Measurements from ENCODE around the gene IRF7. TPM values are rescaled to one million over a fixed set of nuclear protein-coding genes. Genes with fewer than 3 reads are reported as not detected.
A peak's percentile ranks its signal among the peaks of the same experiment; 100 is the strongest.

IRF7 gene
- total RNA-seq, 1 experiment from 2014 or later: 1.1 TPM

DNA sequence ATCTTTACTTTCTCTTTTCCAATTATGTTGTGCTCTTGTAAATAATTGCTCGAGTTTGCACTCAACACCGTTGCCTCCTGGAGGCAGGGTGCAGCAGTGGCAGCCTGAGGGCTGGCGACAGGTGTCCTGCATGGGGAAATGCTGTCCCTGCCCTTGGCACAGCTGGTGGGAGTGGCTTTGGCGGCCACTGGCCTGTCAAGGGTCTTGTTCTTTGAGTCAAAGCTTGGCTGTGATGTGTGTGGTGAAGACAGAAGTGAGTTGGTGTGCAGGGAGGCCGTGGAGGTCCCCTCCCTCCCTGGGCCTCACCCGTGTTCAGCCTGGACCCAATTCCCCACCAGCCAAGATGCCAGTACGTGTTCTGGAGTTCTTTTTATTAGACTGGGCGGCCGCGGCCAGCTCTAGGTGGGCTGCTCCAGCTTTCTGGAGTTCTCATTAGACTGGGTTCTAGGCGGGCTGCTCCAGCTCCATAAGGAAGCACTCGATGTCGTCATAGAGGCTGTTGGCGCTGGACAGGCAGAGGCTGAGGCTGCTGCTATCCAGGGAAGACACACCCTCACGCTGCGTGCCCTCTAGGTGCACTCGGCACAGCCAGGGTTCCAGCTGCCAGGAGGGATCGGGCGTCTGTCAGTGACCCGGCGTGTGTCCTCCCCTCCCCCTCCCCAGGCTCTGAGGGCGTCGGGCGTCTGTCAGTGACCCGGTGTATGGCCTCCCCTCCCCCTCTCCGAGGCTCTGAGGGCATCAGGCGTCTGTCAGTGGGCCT, 3.4 kb downstream of the IRF7 start:
- in situ Hi-C loops (cut with HindIII; ENCODE audit: low sequenced_read_pairs): no loop called here

DNA sequence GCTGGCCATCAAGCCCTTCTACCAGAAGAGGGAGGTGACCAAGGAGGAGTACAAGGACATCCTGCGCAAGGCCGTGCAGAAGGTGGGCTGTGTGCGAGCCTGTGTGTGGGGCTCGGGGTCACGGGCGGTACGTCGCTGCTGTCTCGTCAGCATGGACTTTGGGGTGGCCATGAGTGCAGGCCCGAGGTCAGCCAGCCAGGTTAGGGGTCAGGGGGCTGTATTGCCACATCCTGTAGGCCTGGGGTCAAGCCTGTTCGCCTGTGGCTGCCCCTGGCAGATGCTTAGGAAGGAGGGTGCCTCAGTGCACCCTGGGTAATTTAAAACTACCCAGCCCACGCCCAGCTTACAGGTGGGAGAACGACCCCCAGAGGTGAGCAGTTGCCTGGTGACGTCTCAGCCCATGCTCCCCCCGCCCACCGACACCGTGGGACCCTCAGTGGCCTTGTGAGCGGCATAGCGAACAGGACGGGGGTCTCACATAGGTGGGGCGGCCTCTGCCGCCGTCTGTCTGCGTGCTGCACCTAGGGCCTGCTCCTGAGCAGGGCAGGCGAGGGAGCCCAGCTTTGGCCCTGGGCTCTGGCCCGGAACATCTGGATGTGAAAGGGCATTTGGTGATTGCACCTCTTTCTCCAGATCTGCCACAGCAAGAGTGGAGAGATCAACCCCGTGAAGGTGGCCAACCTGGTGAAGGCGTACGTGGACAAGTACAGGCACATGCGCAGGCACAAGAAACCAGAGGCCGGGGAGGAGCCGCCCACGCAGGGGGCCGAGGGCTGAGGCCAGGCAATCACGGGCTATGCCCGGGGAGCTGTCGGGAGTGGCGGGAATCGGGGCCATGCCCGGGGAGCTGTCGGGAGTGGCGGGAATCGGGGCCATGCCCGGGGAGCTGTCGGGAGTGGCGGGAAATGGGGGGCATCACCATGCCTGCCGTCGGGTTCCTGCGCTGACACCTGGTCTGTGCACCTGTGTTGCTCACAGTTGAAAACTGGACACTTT, 4.5 kb downstream of the IRF7 start:
- no peak for DNase-seq (ENCODE audit: low spot score)
- in situ Hi-C loops (cut with HindIII; ENCODE audit: low sequenced_read_pairs): no loop called here

More for the DNA sequence above, 3.4 kb downstream of the IRF7 start:
- no peak for DNase-seq (ENCODE audit: low spot score)

DNA sequence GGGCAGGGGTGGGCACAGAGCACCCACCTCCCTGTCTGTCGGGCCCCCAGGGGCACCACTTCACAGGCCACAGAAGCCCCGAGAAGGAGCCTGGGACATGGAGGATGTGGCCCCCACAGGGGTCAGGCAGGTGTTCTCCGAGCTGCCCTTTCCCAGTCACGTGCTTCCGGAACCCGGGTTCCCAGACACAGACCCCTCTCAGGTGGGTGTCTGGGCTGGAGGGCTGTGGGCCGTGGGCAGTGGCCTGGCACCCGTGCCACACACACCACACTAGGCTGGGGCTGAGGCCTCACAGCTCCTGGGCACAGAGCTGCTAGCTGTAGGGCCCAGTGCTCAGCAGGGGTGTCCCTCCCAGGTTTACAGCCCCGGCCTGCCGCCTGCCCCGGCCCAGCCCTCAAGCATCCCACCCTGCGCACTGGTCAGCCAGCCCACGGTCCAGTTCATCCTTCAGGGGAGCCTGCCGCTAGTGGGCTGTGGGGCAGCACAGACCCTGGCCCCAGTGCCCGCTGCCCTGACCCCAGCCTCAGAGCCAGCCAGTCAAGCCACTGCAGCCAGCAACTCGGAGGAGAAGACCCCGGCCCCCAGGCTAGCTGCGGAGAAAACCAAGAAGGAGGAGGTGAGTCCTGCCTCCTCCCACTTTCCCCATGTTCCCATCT, 5.5 kb downstream of the IRF7 start:
- in situ Hi-C loops (cut with HindIII; ENCODE audit: low sequenced_read_pairs): no loop called here
- DNase-seq (ENCODE audit: low spot score): no peak

DNA sequence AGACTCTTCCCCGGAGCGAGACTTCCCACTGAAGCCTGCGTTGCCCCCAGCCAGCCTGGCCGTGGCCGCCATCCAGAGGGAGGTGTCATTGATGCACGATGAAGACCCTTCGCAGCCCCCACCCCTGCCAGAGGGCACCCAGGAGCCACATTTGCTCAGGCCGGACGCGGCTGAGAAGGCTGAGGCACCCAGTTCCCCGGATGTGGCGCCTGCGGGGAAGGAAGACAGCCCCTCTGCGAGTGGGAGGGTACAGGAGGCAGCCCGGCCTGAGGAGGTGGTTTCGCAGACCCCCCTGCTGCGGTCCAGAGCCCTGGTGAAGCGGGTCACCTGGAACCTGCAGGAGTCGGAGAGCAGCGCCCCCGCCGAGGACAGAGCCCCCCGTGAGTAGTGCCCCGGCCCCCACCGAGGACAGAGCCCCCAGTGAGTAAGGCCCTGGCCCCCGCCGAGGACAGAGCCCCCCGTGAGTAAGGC, 6.4 kb downstream of the IRF7 start:
- in situ Hi-C loops (cut with HindIII; ENCODE audit: low sequenced_read_pairs): no loop called here
- DNase-seq (ENCODE audit: low spot score): no peak

DNA sequence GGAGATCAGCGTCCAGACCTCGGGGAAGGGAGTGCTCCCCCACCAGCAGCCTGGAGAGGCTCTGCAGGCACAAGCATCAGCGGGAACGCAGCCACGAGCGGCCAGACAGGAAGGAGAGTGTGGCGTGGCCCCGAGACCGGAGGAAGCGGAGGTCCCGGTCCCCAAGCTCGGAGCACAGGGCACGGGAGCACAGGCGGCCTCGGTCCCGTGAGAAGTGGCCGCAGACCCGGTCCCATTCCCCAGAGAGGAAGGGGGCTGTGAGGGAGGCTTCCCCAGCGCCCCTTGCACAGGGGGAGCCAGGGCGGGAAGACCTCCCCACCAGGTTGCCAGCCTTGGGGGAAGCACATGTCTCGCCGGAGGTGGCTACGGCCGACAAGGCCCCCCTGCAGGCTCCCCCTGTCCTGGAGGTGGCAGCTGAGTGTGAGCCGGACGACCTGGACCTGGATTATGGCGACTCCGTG, 6.9 kb downstream of the IRF7 start:
- in situ Hi-C loops (cut with HindIII; ENCODE audit: low sequenced_read_pairs): no loop called here
- no peak for DNase-seq (ENCODE audit: low spot score)

DNA sequence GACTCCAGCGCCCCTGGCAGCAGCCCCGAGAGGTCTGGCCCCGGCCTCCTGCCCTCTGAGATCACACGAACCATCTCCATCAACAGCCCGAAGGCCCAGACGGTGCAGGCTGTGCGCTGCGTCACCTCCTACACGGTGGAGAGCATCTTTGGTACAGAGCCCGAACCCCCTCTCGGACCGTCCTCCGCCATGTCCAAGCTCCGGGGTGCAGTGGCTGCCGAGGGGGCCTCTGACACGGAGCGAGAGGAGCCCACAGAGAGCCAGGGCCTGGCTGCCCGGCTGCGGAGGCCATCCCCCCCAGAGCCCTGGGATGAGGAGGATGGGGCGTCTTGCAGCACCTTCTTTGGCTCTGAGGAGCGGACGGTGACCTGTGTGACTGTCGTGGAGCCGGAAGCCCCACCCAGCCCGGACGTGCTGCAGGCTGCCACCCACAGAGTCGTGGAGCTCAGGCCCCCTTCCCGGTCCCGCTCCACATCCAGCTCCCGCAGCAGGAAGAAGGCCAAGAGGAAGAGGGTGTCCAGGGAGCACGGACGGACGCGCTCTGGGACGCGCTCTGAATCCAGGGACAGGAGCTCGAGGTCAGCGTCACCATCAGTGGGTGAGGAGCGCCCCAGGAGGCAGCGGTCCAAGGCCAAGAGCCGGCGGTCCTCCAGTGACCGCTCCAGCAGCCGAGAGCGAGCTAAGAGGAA, 7.6 kb downstream of the IRF7 start:
- no peak for DNase-seq (ENCODE audit: low spot score)
- in situ Hi-C loops (cut with HindIII; ENCODE audit: low sequenced_read_pairs): no loop called here

DNA sequence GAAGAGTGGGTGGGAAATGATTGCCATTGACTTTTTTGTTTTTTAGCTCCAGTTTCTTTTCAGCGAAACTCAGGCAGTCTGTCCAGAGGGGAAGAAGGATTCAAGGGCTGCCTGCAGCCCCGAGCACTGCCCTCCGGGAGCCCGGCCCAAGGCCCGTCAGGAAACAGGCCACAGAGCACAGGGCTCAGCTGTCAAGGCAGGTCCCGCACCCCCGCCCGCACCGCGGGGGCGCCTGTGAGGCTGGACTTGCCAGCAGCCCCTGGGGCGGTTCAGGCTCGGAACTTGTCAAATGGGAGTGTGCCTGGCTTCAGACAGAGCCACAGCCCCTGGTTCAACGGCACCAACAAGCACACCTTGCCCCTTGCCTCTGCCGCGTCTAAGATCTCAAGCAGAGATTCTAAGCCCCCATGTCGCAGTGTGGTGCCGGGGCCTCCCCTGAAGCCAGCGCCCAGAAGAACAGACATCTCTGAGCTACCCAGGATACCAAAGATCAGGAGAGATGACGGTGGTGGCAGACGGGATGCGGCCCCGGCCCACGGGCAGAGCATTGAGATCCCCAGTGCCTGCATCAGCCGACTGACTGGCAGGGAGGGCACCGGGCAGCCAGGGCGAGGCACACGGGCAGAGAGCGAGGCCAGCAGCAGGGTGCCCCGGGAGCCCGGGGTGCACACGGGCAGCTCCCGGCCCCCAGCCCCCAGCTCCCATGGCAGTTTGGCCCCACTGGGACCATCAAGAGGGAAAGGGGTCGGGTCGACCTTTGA, 8.6 kb downstream of the IRF7 start:
- DNase-seq (ENCODE audit: low spot score): no peak
- in situ Hi-C loops (cut with HindIII; ENCODE audit: low sequenced_read_pairs): no loop called here

DNA sequence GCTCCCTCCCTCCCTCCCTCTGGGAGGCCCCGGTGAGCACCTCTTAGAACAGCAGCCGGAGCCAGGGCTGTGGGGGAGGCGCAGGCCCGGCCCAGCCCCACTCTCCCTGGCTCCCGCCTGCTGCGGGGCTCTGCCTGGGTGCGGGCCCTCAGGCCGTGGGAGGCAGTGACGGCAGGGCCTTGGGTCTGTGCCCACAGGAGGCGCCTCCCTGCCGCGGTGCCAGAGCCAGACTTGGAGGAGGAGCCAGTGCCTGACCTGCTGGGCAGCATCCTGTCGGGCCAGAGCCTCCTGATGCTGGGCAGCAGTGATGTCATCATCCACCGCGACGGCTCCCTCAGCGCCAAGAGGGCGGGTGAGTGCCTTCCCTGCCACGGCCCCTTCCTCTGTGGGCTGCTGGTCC, 9.5 kb downstream of the IRF7 start:
- peak; percentile 92 for DNase-seq (ENCODE audit: low spot score)
- in situ Hi-C loops (cut with HindIII; ENCODE audit: low sequenced_read_pairs): no loop called here

DNA sequence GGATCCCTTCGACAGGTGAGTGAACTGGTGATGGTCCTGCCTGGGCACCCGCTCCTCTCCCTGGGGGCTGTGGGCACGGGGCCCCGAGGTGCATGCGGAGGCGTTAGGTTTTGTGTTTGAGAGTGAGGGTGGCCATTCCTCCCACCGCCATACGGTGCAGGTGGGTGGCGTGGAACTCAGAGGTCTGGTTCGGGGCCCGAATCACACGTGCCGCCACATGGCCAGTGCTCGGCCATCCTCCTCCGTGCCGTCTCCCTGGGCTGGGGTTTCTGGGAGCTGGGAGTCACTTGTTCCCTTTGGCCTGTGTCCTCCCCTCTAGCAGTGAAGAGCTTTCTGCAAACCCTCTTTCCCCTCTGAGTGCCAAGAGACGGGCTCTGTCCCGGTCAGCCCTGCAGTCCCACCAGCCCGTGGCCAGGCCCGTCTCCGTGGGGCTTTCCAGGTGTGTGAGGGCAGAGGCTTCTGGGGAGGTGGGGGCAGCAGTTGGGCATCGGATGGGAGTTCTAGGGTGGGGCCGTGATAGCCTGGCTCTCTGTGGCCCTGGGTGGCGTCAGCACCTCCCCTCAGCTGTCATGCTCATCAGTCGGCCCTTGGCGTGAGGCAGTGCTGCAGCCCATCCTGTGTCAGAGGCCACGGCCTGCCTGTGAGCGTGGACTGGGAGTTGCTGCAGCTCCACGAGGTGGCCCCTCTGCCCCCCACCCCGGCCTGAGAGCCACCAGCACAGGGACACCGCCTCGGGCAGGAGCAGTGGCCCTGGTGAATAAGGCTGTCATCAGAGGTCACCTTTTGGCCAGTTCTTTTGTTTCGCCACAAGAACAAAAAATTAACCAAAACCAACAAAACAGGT, 10.2 kb downstream of the IRF7 start:
- in situ Hi-C loops (cut with HindIII; ENCODE audit: low sequenced_read_pairs): no loop called here
- no peak for DNase-seq (ENCODE audit: low spot score)

DNA sequence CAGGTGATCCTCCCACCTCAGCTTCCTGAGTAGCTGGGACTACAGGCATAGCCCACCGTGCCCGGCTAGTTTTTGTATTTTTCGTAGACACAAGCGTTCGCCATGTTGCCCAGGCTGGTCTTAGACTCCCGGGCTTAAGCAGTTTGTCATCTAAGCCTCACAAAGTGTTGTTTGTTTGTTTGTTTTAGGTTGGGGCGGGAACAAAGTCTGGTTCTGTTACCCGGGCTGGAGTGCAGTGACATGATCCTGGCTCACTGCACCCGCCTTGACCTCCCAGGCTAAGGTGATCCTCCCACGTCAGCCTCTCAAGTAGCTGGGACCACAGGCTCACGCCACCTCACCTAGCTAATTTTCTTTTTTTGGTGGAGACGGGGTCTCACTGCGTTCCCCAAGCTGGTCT, 12.6 kb downstream of the IRF7 start:
- DNase-seq (ENCODE audit: low spot score): no peak
- in situ Hi-C loops (cut with HindIII; ENCODE audit: low sequenced_read_pairs): no loop called here

DNA sequence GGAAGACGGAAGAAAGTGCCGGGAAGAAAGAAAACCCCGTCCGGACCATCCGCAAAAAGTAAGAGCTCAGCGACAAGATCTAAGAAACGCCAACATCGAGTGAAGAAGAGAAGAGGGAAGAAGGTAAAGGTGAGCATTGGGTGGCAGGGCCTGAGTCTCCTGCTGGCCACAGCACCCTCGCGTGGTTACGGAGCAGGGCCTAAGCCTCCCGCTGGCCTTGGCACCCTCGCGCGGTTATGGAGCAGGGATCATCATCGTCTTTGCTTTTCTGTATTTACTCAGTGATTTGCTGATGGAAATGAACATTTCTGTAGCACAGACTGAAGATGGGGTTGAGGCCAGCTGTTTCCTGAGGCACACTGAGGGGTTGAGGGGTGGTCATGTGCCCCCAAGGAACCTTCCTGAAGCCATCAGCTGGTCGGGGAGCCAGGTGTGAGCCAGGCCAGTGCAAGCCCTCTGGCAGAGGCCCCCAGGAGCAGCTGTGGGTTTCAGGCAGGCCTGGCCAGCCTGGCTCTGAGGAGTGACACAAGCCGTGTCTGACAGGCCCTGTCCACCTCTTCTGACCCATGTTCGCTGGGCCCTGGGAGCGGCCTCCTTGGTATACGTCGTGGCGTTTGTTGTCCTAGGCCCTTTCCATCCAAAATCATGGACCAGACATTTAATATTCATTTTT, 14.0 kb downstream of the IRF7 start:
- in situ Hi-C loops (cut with HindIII; ENCODE audit: low sequenced_read_pairs): no loop called here

DNA sequence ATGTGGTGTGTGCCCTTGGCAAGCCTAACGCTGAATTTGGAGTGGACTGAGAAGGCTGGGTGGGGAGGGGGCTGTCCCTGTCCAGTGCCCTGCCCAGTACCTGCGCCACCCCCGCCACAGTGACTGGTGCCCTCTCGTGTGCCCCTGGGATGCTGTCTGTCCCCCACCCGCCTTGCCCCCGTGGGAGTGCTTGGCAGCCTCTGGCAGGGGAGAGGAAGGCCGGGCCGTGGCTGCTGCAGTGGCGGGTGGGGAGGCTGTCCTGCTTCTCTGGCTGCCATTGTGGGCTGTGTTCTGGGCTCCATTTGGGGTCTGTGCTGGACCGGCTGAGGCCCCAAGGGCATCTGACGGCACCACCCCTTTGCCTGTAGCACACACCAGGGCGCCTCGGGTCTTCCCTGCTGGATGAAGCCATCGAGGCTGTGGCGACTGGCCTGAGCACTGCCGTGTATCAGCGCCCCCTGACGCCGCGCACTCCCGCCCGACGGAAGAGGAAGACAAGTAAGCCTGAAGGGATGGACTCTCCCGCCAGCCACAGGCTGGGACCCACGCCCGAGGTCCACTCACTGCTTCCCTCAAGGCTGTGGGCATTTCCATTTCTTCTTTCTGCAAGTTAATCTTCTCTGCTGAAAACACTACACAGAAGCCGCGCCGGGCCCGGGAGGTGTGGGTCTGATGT, 17.6 kb downstream of the IRF7 start:
- in situ Hi-C loops (cut with HindIII; ENCODE audit: low sequenced_read_pairs): no loop called here

More for the DNA sequence above, 14.0 kb downstream of the IRF7 start:
- DNase-seq (ENCODE audit: low spot score): no peak

DNA sequence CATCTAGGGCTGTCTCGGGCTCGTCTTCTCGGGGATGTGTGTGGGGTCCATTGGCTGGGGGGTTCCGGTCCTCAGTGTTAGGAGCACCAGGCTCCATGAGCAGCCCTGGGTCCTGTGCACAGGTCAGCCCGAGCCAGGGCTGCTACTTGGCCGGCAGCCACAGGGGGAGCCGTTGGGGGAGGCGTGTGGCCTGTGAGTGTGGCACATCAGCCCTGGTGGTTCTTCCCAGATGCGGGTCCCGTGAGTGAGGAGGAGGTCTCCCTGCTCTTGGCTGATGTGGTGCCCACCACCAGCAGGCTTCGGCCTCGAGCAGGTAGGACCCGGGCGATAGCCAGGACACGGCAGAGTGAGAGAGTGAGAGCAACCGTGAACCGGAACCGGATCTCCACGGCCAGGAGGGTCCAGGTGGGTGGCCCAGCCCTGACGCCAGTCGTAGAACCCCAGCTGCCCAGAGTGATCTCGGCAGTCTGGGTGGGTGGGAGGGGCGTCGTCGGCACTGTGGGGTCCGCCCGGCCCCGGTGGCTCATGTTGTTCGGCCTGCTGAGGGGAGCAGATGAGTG, 18.5 kb downstream of the IRF7 start:
- no peak for DNase-seq (ENCODE audit: low spot score)

More for the DNA sequence above, 17.6 kb downstream of the IRF7 start:
- no peak for DNase-seq (ENCODE audit: low spot score)

DNA sequence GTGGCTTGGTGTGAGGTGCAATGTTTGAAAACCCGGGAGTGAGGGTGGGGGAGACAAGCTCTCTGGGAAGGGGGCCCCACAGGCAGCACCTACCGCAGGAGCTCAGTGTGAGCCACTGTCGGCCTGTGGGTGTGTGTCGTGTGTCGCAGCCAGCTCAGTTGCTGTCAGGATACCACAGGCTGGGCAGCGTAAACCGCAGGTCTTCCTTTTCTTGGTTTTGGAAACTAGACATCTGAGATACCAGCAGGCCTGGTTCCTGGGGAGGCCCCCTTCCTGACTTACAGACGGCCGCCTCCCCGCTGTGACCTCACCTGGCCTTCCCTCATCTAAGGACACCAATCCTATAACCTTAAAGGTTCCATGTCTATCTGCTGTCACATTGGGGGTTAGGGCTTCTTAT, 19.4 kb downstream of the IRF7 start:
- DNase-seq (ENCODE audit: low spot score): no peak
- in situ Hi-C loops (cut with HindIII; ENCODE audit: low sequenced_read_pairs): no loop called here

More for the DNA sequence above, 18.5 kb downstream of the IRF7 start:
- in situ Hi-C loops (cut with HindIII; ENCODE audit: low sequenced_read_pairs): no loop called here

DNA sequence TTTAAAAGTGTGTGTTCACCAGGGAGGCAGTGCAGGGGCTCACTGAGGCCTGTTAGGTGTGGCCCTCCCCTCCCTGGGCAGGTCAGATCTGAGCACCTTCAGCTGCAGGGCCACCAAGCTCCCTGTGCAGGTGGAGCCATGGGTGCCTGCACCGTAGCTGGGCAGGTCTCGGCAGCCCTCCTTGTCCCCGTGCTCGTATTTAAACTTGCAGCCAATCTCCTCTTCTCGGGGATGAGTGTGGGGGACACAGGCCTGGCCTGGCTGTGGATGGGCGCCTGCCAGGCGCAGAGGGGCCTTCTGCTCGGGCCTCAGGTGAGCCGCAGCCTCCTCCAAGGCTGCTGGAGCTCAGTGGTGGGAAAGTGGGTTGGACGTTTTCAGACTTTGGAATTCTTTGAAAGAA, 20.4 kb downstream of the IRF7 start:
- no peak for DNase-seq (ENCODE audit: low spot score)
- in situ Hi-C loops (cut with HindIII; ENCODE audit: low sequenced_read_pairs): no loop called here

DNA sequence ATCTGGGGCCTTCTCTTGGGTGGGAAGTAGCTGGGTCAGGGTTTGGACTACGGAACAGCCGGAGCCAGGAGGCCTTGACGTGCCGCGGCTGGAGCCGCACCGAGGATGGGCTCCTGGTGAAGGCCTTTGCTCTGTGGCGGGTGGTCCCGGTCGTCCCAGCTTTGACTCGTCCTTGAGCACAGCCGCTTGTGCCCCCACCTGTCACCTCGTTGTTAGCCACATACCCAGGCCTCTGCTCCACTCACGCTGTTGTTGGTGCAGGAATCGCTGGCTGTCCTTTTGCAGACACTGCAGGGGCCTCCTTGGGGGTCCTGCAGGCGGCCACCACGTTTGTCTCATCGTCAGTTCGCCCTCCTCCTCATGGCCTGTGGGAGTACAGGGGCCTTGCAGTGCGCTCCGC, 22.4 kb downstream of the IRF7 start:
- in situ Hi-C loops (cut with HindIII; ENCODE audit: low sequenced_read_pairs): no loop called here
- DNase-seq (ENCODE audit: low spot score): no peak

Measured in G401 (cell line).